GM06990 (cell line): ENCODE results near the gene EGFR.

Experiments used
- DNase-seq: peaks from one replicate; pipeline ENCODE4 v3.0.0-alpha.2; 2011; ENCODE audit not compliant: insufficient read length; ENCODE audit errors: extremely low read depth
- H3K27me3 ChIP-seq: replicated peaks from 2 replicates; pipeline ENCODE4 v1.6.0; 2011; ENCODE audit warnings: low read length; ENCODE audit not compliant: control insufficient read depth, insufficient read depth
- H3K36me3 ChIP-seq: 2 replicates; pipeline ENCODE4 v1.5.1; 2011; ENCODE audit warnings: low read length; ENCODE audit not compliant: control insufficient read depth, insufficient read depth
- H3K4me3 ChIP-seq: replicated peaks from 2 replicates; pipeline ENCODE4 v1.5.1; 2011; ENCODE audit warnings: low read depth, mild to moderate bottlenecking, control low read depth, low read length
- TF ChIP-seq, protein P1 (sequence below): IDR thresholded peaks from 2 replicates; pipeline ENCODE4 v1.5.1; 2011; ENCODE audit warnings: low read length, control low read depth, mild to moderate bottlenecking, inconsistent platforms; ENCODE audit not compliant: insufficient read depth, poor library complexity, severe bottlenecking

Gene EGFR

DNA sequence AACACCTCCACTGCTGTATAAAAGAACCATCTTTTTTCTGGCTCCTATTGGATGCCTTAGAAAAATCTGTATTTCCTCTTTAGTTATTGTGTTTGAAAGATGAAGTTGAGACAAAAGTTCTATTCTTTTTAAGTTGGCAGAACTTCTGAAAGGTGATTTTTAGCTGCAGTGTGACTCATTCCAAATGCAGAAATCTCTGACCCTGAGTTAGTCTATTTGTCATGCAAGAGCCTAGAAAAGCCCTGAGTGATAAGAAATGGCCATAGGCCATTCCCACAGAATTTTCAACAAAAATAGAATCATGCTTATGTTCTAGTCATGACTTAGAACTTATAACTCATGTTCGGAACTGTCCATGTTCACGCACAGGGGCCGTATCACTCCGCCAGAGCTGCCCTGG, 89.1 kb downstream of the EGFR start:
- DNase-seq = no peak
- Histone ChIP-seq H3K27me3 (no peaks in the 10 kb centered on the region), H3K4me3 (no peak overlapping the region), H3K36me3 (no peaks in the 10 kb centered on the region)
- TF ChIP-seq, protein P1, sequence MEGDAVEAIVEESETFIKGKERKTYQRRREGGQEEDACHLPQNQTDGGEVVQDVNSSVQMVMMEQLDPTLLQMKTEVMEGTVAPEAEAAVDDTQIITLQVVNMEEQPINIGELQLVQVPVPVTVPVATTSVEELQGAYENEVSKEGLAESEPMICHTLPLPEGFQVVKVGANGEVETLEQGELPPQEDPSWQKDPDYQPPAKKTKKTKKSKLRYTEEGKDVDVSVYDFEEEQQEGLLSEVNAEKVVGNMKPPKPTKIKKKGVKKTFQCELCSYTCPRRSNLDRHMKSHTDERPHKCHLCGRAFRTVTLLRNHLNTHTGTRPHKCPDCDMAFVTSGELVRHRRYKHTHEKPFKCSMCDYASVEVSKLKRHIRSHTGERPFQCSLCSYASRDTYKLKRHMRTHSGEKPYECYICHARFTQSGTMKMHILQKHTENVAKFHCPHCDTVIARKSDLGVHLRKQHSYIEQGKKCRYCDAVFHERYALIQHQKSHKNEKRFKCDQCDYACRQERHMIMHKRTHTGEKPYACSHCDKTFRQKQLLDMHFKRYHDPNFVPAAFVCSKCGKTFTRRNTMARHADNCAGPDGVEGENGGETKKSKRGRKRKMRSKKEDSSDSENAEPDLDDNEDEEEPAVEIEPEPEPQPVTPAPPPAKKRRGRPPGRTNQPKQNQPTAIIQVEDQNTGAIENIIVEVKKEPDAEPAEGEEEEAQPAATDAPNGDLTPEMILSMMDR = no peak

DNA sequence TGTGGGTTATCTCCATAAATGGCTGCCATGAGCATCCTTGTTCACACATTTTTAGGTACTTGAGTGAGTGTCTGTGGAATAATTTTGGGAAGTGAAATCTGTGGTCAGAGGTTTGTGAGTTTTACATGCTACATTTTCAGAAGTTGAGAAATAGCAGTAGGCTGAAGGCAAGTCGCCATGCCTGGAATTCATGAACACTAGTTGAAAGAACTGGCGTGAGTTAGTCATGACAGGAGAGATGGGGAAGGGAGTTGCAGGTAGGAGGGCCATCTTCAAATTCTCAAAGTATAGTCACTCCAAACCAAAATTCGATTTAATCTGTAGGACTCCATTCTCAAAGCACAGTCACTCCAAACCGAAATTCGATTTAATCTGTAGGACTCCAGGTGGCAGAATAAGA, 89.6 kb downstream of the EGFR start:
- H3K27me3 ChIP-seq = no peaks in the 10 kb centered on the region
- no peak for DNase-seq
- no peaks in the 10 kb centered on the region for H3K36me3 ChIP-seq
- no peak overlapping the region for H3K4me3 ChIP-seq
- TF ChIP-seq, protein P1 = no peak

DNA sequence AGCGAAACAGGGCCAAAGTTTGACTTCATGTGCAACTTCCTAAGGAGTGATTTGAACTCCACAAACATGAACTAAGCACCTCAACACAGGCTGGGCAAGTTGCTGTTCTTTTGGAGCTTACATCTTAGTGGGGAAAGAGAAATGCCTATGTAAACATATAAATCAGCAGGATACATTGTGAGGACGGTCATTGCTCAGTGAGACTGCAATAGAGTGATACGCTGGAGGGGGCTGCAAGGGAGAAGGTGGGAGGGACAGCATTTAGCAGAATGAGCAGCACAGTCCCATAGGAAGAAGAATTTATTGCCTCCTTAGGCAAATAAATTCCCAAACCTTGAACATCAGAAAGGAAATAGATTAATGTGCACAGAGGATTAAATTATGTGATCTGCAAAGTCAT, 90.0 kb downstream of the EGFR start:
- TF ChIP-seq, protein P1 = no peak
- no peak for DNase-seq
- H3K36me3 ChIP-seq = no peaks in the 10 kb centered on the region
- H3K4me3 ChIP-seq = no peak overlapping the region
- no peaks in the 10 kb centered on the region for H3K27me3 ChIP-seq

DNA sequence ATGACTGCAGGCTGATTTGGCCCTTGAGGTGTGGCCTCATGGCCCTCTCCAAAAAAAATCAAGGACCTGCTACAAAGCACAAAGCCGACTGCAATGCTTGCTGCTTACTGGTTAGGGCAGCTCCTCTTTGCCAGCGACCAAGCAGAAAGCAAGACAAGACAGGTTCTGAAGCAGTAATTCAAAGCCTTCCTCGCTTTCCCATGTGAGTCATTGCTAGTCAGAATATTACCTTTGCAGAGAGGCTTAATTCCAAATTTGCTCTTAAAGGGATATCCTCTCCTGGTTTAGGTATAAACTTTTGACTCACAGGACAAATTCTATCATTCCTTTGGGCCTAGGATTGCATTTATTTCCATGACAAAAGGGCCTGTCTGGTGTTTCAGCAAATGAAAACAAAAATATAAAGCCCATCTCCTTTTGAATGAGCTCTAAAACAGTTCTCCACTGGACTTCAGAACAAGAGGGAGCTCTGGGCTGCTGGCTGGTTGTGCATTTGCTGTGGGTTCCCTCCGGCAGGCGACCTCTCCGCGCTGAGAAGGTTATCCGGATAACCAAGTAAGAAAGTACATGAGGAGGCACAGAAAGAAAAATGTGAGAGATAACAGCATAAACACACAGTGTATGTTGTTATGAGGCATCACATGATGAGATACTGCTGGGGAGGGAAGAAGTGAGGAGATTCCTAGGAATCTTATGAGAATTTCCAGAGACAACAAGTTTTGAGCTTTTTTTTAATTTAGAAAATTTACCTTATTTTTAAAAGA, 90.8 kb downstream of the EGFR start:
- no peak for DNase-seq
- Histone ChIP-seq H3K4me3 (no peak overlapping the region), H3K36me3 (no peaks in the 10 kb centered on the region), H3K27me3 (no peaks in the 10 kb centered on the region)
- TF ChIP-seq, protein P1 = no peak

DNA sequence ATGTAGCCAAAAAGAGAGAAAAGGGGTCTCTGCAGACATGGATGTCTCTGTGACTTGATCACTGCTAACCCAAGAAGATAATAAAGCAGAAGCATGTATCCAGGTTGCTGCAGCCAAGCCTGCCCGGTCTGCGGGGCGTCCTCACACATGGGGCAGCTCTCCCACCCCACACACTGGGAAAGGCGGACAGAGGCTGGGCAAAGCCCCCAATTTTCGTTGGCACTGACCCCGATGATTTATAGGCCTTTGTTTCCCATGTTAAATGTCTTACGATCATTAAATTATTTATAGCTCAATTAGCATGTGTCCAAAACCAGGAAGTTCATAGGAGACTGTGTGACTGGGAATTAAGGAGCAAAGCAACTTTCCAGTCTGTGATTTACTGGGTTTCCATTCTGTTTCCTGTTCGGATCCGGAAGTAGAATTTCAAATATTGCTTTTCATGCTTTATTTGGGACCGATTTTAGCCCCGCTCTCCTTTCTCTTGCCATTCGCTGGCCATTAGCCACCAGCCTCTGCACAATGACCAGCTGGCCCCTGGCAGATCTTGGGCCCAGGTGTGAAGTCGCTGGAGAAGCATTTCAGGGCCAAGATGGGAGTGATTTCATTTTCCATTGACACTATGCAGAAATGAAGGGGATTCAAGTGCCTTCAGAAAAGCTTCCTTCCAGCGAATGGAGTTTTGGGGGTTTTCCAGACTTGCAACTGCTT, 91.6 kb downstream of the EGFR start:
- Histone ChIP-seq H3K27me3 (no peaks in the 10 kb centered on the region), H3K36me3 (no peaks in the 10 kb centered on the region)
- no peak for DNase-seq

More for the DNA sequence above, 91.6 kb downstream of the EGFR start:
- TF ChIP-seq, protein P1 = no peak
- no peak overlapping the region for H3K4me3 ChIP-seq
